Measurements from ENCODE around the gene BLOC1S1. TPM values are rescaled to one million over a fixed set of nuclear protein-coding genes. Genes with fewer than 3 reads are reported as not detected.

Gene BLOC1S1
- 10 to 100 TPM; 80.3 to 87.0 TPM for total RNA-seq
- polyA plus RNA-seq, result 10 to 100 TPM; 75.1 to 87.1 TPM

DNA sequence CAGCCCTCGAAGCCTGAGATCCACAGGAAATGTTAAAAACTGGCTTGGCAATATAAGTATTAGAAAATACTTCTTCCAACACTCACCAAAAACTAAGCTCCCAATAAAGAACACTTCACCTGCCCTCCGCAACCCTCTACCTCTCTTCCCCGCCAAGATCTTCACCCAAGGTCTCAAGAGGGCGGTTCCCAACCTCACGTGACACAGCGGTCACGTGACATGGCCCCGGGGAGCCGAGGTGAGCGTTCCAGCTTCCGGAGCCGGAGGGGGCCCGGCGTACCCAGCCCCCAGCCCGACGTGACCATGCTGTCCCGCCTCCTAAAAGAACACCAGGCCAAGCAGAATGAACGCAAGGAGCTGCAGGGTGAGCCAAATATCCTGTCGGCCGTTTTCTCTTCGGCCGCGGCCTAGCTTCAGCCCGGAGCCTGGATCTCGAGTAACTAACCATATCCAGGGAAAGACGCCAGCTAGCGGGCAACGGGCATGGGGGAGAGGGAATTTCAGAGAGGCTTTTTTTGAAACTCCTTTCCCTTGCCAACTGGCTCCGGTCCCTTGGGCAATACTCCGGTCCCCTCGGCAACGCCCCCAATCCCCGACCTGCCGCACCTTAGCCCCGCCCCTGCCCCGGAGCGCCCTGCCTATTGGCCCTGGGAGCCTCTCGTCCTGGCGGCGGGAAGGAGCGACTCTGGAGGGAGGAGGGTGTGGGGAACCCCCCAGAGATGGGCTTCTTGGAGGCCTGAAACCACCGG is at the start of gene BLOC1S1:
BLOC1S1 (plus strand) TSS at position 214 of the 749 bp plus-strand sequence; CDS start at position 220, 6 bp downstream.
- Mint-ChIP-seq H3K4me1 (peaks cover 18 to 50% (median 36%) of the 10 kb centered on the region in 4 donors), H3K27me3 (peaks cover 0 to 1% of the 10 kb centered on the region in 2 donors), H3K9me3 (peaks cover 0 to 4% (median 0%) of the 10 kb centered on the region in 8 donors), H3K4me3 (peak within 1 kb of the TSS; percentile 90 to 99 (median 94)), H3K36me3 (peaks cover 0 to 28% of the 10 kb centered on the region in 2 donors), H3K27ac (peak within 1 kb of the TSS; percentile 94 to 99 (median 98))
- peak; percentile 88 to 94 (median 90) for DNase-seq
- intact Hi-C loops (cut with micrococcal nuclease), result loop anchor here (1.0 to 5.0 kb wide), 4 partner anchors 14 to 113 kb away; partner anchors contain the start of gene DNAJC14
- CTCF ChIA-PET (ENCODE audit: partially characterized antibody), result interaction anchor here (1.1 to 5.1 kb wide), 7 partner anchors 9 to 114 kb away, joined by 3 to 44 read pairs (median 8); partner anchors contain the start of genes CD63 and DNAJC14
- Histone ChIP-seq H3K4me3 (ENCODE audit: low read length in 2 of 2) (peak within 1 kb of the TSS; percentile 84 to 99), H3K27ac (ENCODE audit: low read depth, low read length) (peak within 1 kb of the TSS; percentile 91), H3K9me3 (ENCODE audit: control insufficient read depth in 1 of 2, low read length in 2 of 2) (no peaks in the 10 kb centered on the region), H3K4me1 (ENCODE audit: insufficient read depth, low read length) (peaks cover 39% of the 10 kb centered on the region), H3K27me3 (ENCODE audit: insufficient read depth, low read length) (no peaks in the 10 kb centered on the region), H3K36me3 (ENCODE audit: insufficient read depth, low read length) (peaks cover 10% of the 10 kb centered on the region)
- POLR2A ChIA-PET (ENCODE audit: partially characterized antibody), result interaction anchor here (0.7 to 4.0 kb wide), 19 partner anchors 9 to 600 kb away, joined by 3 to 42 read pairs (median 6); partner anchors contain the start of genes CD63, CNPY2, DGKA and DNAJC14

DNA sequence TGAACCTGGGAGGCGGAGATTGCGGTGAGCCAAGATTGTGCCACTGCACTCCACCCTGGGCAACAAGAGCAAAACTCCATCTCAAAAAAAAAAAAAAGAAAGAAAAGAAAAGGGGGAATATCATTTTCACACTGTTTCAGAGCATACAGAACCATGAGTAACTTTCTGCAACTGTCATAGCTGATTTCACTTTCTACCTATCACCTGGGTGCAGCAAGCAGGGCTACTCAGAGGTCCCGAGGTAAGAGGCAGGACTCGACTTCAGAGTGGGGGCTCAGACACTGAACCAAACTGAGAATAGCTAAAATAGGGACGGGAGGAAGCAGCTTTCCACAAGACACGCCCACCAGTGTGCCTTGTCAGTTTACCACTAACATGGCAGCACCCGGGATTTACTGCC is 49.3 kb upstream of the BLOC1S1 start:
- no peak overlapping the region for H3K27ac ChIP-seq (ENCODE audit: low read depth, low read length)
- H3K36me3 Mint-ChIP-seq, result no peaks in the 10 kb centered on the region
- DNase-seq, result no peak
- no peaks in the 10 kb centered on the region for H3K4me1 ChIP-seq (ENCODE audit: insufficient read depth, low read length)
- peaks cover 6 to 8% of the 10 kb centered on the region in 2 donors for H3K27me3 Mint-ChIP-seq
- no peak overlapping the region for H3K4me3 ChIP-seq (ENCODE audit: low read length in 2 of 2)
- POLR2A ChIA-PET (ENCODE audit: partially characterized antibody), result no interaction called here
- H3K27me3 ChIP-seq (ENCODE audit: insufficient read depth, low read length), result no peaks in the 10 kb centered on the region
- no peaks in the 10 kb centered on the region for H3K4me1 Mint-ChIP-seq
- no peaks in the 10 kb centered on the region for H3K36me3 ChIP-seq (ENCODE audit: insufficient read depth, low read length)
- intact Hi-C loops (cut with micrococcal nuclease), result no loop called here
- CTCF ChIA-PET (ENCODE audit: partially characterized antibody), result interaction anchor here (0.9 kb wide), 1 partner anchor 11 kb away, joined by 4 read pairs; no protein-coding TSS in a partner anchor
- no peaks in the 10 kb centered on the region for H3K9me3 ChIP-seq (ENCODE audit: control insufficient read depth in 1 of 2, low read length in 2 of 2)
- H3K9me3 Mint-ChIP-seq, result no peaks in the 10 kb centered on the region
- no peak overlapping the region for H3K27ac Mint-ChIP-seq
- H3K4me3 Mint-ChIP-seq, result no peak overlapping the region

DNA sequence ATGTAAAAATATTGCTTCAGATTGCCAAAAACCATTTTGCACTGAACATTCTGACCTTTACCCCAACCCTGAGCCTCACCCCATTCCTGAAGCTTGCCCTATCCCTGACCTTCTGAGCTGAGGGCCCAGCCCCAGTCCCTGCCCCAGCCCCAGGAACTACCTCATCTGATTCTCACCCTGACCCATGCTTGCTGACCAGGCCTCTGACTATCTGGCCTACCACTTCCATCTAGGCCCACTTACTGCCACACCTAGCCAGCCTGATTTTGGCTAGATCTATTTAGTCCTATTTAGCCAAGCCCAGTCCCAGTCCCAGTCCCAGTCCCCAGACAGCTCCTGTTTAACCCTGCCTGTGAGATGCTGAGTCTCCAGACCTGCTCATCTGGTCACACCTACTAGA is 45.6 kb upstream of the BLOC1S1 start:
- H3K27ac ChIP-seq (ENCODE audit: low read depth, low read length), result no peak overlapping the region

DNA sequence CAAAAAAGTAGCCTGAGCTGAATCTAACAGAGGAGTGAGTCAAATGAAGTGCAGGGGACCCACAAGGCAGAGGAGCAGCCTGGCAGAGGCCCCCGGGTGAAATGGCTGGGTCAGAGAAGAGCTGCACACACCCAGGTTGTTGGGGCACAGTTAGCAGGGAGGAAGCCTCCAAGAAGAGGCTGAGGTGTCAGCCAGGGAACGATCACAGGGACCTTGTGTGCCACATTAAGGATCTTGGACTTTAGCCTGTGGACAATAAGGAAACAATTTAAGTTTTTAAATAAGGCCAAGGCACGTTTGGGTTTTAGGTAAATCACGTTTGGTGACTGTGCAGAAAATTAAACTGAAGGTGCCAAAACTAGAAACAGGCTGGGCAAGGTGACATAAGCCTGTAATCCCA is 44.1 kb upstream of the BLOC1S1 start:
- CTCF ChIA-PET (ENCODE audit: partially characterized antibody), result no interaction called here
- no peaks in the 10 kb centered on the region for H3K9me3 ChIP-seq (ENCODE audit: control insufficient read depth in 1 of 2, low read length in 2 of 2)
- H3K27ac Mint-ChIP-seq, result no peak overlapping the region
- intact Hi-C loops (cut with micrococcal nuclease), result no loop called here
- DNase-seq, result no peak
- no peak overlapping the region for H3K4me3 ChIP-seq (ENCODE audit: low read length in 2 of 2)
- POLR2A ChIA-PET (ENCODE audit: partially characterized antibody), result no interaction called here
- no peaks in the 10 kb centered on the region for H3K36me3 ChIP-seq (ENCODE audit: insufficient read depth, low read length)
- H3K36me3 Mint-ChIP-seq, result no peaks in the 10 kb centered on the region
- H3K9me3 Mint-ChIP-seq, result no peaks in the 10 kb centered on the region
- no peaks in the 10 kb centered on the region for H3K27me3 ChIP-seq (ENCODE audit: insufficient read depth, low read length)
- H3K27ac ChIP-seq (ENCODE audit: low read depth, low read length), result no peak overlapping the region
- no peaks in the 10 kb centered on the region for H3K4me1 ChIP-seq (ENCODE audit: insufficient read depth, low read length)
- H3K27me3 Mint-ChIP-seq, result peaks cover 13 to 14% of the 10 kb centered on the region in 2 donors
- no peak overlapping the region for H3K4me3 Mint-ChIP-seq
- no peaks in the 10 kb centered on the region for H3K4me1 Mint-ChIP-seq

More for the DNA sequence above, 45.6 kb upstream of the BLOC1S1 start:
- Mint-ChIP-seq H3K4me3 (no peak overlapping the region), H3K27me3 (peaks cover 11 to 12% of the 10 kb centered on the region in 2 donors), H3K36me3 (no peaks in the 10 kb centered on the region), H3K27ac (no peak overlapping the region), H3K4me1 (no peaks in the 10 kb centered on the region), H3K9me3 (no peaks in the 10 kb centered on the region)
- no peak overlapping the region for H3K4me3 ChIP-seq (ENCODE audit: low read length in 2 of 2)
- H3K36me3 ChIP-seq (ENCODE audit: insufficient read depth, low read length), result no peaks in the 10 kb centered on the region
- no peak for DNase-seq
- H3K27me3 ChIP-seq (ENCODE audit: insufficient read depth, low read length), result no peaks in the 10 kb centered on the region
- intact Hi-C loops (cut with micrococcal nuclease), result no loop called here
- H3K4me1 ChIP-seq (ENCODE audit: insufficient read depth, low read length), result no peaks in the 10 kb centered on the region
- POLR2A ChIA-PET (ENCODE audit: partially characterized antibody), result no interaction called here
- no peaks in the 10 kb centered on the region for H3K9me3 ChIP-seq (ENCODE audit: control insufficient read depth in 1 of 2, low read length in 2 of 2)
- CTCF ChIA-PET (ENCODE audit: partially characterized antibody), result interaction anchor here (1.2 kb wide), 1 partner anchor 26 kb away, joined by 3 read pairs; no protein-coding TSS in a partner anchor

DNA sequence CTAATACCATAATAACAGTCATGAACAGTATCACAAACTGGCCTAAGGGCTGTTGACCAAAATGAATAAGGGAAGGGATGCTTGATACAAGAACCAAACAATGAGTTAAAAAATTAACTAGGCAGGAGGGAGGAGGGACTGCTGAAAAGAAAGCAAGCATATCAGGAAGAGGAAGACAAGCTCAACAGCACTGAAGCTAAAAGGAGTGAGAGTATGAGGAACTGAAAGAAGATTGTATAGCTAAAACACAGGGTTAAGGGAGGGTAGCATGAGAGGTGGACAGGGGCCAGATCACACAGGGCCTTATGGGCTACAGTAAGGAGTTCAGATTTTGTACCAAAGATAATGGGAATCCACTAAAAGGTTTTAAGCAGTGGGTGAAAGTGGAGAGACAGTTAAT is 42.2 kb upstream of the BLOC1S1 start:
- Histone ChIP-seq H3K4me1 (ENCODE audit: insufficient read depth, low read length) (no peaks in the 10 kb centered on the region), H3K4me3 (ENCODE audit: low read length in 2 of 2) (no peak overlapping the region), H3K27me3 (ENCODE audit: insufficient read depth, low read length) (no peaks in the 10 kb centered on the region), H3K9me3 (ENCODE audit: control insufficient read depth in 1 of 2, low read length in 2 of 2) (no peaks in the 10 kb centered on the region), H3K27ac (ENCODE audit: low read depth, low read length) (no peak overlapping the region), H3K36me3 (ENCODE audit: insufficient read depth, low read length) (no peaks in the 10 kb centered on the region)
- no peaks in the 10 kb centered on the region for H3K36me3 Mint-ChIP-seq
- peaks cover 13 to 14% of the 10 kb centered on the region in 2 donors for H3K27me3 Mint-ChIP-seq
- POLR2A ChIA-PET (ENCODE audit: partially characterized antibody), result no interaction called here
- CTCF ChIA-PET (ENCODE audit: partially characterized antibody), result no interaction called here
- H3K4me3 Mint-ChIP-seq, result no peak overlapping the region
- intact Hi-C loops (cut with micrococcal nuclease), result no loop called here
- H3K9me3 Mint-ChIP-seq, result no peaks in the 10 kb centered on the region
- DNase-seq, result no peak
- no peaks in the 10 kb centered on the region for H3K4me1 Mint-ChIP-seq
- no peak overlapping the region for H3K27ac Mint-ChIP-seq

DNA sequence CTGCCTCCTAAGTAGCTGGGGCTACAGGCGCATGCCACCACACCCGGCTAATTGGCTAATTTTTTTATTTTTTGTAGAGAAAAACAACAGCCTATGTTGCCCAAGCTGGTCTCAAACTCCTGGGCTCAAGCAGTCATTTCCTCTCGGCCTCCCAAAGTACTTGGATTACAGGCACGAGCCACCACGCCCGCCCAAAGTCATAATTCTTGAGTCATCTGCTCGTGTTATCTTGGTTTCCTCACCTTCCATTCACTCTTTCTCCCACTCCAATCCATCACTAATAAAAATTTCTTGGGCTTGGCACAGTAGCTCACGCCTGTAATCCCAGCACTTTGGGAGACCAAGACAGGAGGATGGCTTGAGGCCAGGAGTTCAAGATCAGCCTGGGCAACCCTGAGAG is 40.2 kb upstream of the BLOC1S1 start:
- no peaks in the 10 kb centered on the region for H3K9me3 Mint-ChIP-seq
- ChIA-PET POLR2A (ENCODE audit: partially characterized antibody) (no interaction called here), CTCF (ENCODE audit: partially characterized antibody) (interaction anchor here (2.4 kb wide), 1 partner anchor 20 kb away, joined by 14 read pairs; no protein-coding TSS in a partner anchor)
- no peak overlapping the region for H3K4me3 Mint-ChIP-seq
- peaks cover 10 to 19% of the 10 kb centered on the region in 2 donors for H3K27me3 Mint-ChIP-seq
- Histone ChIP-seq H3K4me3 (ENCODE audit: low read length in 2 of 2) (no peak overlapping the region), H3K27me3 (ENCODE audit: insufficient read depth, low read length) (no peaks in the 10 kb centered on the region), H3K27ac (ENCODE audit: low read depth, low read length) (no peak overlapping the region), H3K36me3 (ENCODE audit: insufficient read depth, low read length) (no peaks in the 10 kb centered on the region), H3K9me3 (ENCODE audit: control insufficient read depth in 1 of 2, low read length in 2 of 2) (no peaks in the 10 kb centered on the region), H3K4me1 (ENCODE audit: insufficient read depth, low read length) (no peaks in the 10 kb centered on the region)
- H3K4me1 Mint-ChIP-seq, result peaks cover 0 to under 1% (median 0%) of the 10 kb centered on the region in 4 donors
- no peak for DNase-seq
- H3K27ac Mint-ChIP-seq, result no peak overlapping the region
- no peaks in the 10 kb centered on the region for H3K36me3 Mint-ChIP-seq
- intact Hi-C loops (cut with micrococcal nuclease), result no loop called here

DNA sequence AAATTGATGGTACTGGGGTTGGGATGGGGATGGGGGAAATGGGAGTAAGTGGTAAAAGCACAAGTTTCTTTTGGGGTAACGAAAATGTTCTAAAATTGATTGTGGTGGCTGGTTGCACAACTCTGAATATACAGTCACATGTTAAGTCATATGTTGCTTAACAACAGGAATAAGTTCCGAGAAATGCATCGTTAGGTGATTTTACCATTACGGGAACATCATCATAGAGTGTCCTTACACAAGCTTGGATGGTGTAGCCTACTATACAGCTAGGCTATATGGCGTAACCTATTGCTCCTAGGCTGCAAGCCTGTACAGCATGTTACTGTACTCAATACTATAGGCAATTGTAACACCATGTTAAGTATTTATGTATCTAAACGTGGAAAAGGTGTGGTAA is 39.1 kb upstream of the BLOC1S1 start:
- Histone ChIP-seq H3K36me3 (ENCODE audit: insufficient read depth, low read length) (no peaks in the 10 kb centered on the region), H3K4me1 (ENCODE audit: insufficient read depth, low read length) (no peaks in the 10 kb centered on the region), H3K27ac (ENCODE audit: low read depth, low read length) (no peak overlapping the region), H3K9me3 (ENCODE audit: control insufficient read depth in 1 of 2, low read length in 2 of 2) (no peaks in the 10 kb centered on the region), H3K4me3 (ENCODE audit: low read length in 2 of 2) (no peak overlapping the region), H3K27me3 (ENCODE audit: insufficient read depth, low read length) (peaks cover 5% of the 10 kb centered on the region)
- Mint-ChIP-seq H3K27me3 (peaks cover 15 to 21% of the 10 kb centered on the region in 2 donors), H3K27ac (no peak overlapping the region), H3K36me3 (no peaks in the 10 kb centered on the region), H3K4me1 (peaks cover 3 to 11% (median 9%) of the 10 kb centered on the region in 4 donors), H3K9me3 (no peaks in the 10 kb centered on the region), H3K4me3 (no peak overlapping the region)
- intact Hi-C loops (cut with micrococcal nuclease), result no loop called here
- no peak for DNase-seq
- POLR2A ChIA-PET (ENCODE audit: partially characterized antibody), result no interaction called here
- CTCF ChIA-PET (ENCODE audit: partially characterized antibody), result interaction anchor here (0.7 to 2.4 kb wide), 5 partner anchors 19 to 31 kb away, joined by 3 to 14 read pairs (median 4); no protein-coding TSS in a partner anchor
